ENCODE results near the gene CHST15.
"Not testable (repeated sequence)": the region's sequence is repeated elsewhere in the genome, so short reads cannot be mapped to it uniquely, and the experiment has no call there.

Gene CHST15

DNA sequence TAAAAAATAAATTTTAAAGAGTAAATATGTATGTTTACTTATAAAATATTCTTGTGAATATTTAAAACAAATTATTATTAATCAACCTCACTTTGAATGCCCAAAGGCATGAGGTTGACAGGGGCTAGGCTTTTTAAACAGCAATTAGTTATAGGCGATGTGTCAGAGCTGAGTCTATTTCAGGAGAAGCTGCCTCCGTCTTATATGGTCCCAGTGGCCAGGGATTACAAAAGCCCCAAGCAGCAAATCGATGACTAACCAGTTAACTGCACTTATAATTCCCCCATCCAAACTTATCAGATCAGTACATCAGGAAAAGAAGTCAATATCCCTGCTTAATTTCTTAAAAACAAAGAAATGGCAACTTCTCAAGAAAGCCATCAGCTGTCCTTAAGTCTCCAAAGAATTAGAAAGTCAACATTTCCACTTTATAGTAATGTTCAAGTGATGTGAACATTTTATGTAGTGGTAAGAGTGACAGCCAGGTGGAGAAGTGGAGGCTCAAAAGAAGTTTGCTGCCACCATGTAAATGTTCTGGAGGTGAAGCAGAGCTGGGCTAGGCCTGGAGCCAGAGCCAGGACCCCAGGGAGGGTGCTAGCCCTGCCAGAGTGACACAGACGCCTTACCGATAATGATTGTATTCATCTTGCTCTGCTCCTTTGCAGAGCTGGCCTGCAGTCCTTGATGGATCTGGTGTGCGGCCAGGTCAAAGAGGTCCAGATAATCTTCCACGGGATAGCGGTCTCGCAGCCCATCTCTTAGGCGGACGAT, 51.5 kb downstream of the CHST15 start:
- DNase-seq, result no peak

DNA sequence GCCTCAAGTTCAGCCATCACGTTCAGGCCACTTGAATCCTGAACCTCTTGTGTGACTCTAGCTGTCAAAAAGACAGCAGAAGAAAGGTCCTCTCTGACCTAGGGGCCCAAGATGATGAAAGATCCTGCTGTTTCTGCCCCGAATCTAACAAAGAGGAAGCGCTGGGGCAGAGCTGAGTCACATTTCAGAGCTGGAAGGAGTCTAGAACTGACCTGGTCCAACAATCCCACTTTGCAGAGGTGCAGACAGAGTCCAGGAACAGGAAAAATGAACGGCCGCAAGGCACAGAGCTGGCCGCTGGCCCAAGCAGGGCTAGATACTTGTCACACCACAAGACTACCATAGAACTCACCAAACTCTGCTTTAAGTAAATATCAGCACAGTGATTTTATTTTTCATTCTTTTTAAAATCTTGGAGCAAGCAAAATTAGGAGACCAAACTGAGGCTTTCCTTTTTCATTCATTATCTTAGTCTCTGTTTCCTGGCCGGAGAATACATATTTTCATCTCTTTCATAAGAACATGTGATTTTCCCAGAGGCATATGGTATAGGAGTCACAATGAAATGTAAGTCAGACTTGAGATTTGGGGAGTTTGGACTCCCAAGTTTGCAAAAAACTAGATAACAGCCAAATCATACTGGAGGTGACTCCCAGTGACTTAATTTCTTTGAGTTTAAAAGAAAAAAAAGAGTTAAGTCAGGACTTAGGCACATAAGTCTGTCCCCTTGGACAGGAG, 52.8 kb downstream of the CHST15 start:
- DNase-seq, result no peak

DNA sequence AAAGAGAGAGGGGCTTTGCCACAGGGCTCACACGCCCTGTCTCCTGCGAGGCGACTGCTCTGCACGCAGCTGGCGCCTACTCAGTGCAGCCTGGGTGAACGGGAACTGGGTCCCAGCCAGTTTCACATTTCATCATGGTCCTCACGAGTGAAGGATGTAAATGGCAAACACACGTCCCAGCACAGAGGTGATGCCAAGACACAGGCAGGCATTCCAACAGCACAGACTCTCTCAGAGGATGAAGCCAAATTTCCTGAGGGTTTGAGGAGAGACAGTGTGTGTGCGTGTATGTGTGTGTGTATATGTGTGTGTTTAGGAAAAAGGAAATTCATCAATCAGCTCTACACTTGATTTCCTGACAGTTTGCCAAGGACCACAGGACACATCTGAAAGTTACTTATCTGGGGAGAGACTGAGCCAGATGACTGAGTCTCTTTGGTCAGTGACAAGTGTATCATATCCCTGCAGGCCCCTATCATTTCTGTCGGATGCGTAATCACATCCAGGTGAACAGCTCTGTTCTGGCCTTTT, 53.9 kb downstream of the CHST15 start:
- DNase-seq, result no peak

DNA sequence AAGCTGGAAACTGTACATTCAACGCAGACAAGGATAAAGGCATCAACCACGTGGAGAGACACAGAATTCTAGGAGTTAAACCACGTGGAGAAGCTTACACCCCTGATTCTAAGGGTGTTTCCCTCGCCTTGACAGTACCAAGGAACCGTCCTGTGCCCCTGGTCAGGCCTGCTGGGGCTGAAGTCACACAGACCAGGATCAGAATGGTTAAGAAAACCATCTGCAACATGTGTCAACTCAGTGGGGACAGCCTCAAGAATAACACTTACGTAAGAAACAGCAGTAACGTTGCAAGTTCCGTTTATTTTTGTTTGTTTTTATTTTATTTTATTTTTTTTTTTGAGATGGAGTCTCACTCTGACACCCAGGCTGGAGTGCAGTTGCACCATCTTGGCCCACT, 55.6 kb downstream of the CHST15 start:
- no peak for DNase-seq

DNA sequence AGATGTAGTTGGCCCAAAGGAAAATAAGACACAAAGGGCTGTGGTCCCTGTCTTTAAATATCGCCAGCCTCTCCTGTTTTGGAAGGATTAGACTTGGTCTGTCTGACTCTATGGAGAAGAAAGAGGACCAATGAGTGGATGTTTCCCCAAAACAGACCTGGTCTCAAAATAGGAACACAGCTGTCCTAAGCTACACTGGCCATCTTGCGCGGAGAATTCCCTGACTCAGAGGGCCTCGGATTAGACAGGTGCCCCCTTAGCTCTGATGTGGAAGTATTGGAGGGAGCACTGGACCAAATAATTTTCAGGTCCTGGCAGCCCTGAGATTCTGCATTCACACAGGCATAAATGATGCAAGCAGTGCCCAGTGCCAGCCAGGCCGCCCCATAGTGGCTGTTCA, 56.1 kb downstream of the CHST15 start:
- no peak for DNase-seq

DNA sequence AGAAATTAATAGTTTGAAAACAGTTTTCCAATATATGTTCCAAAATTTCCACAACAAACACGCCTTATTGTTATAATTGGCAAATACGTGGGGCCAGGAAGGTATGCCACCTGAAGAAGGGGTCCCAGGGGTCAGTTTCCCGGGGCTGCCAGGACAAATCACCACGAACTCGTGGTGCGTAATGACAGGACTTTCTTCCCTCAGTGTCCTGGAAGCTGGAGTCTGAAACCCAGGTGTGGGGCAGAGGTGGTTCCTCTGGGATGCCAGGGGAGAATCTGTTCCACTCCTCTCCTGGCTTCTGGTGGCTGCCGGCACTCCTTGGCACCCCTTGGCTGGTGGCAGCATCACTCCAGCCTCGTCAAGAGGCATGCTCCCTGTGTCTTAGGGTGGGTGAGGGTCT, 56.7 kb downstream of the CHST15 start:
- DNase-seq, result no peak

DNA sequence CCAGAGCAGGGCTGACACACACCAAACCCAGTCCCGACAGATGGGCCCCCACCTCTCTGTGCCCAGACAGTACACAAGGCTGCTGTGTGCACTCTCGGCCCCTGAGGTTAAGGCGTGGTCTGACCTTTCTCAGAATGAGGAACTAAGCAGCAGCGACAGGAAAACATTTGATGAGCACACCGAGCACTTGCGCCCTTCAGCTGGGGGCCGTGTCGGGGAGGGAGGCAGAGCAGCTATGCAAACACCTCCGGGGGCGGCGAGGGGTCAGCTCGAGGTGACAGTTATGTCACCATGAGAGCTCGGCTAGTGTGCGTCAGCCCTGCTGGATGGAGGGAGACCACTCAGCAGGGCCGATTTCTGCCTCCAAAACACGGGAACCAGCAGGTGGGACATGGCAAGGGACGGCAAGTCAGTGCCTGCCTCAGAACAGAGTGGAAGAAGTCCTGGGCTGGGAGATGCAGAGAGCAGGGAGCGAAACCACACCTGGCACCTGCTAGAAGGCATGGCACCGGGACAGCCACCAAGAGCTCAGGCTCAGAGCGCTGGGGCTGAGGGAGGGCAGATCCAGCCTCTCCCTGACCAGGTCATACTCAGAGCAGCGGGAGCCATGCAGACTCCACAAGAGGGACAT, 57.4 kb downstream of the CHST15 start:
- DNase-seq, result peak in 1 of 2 donors; percentile 11

DNA sequence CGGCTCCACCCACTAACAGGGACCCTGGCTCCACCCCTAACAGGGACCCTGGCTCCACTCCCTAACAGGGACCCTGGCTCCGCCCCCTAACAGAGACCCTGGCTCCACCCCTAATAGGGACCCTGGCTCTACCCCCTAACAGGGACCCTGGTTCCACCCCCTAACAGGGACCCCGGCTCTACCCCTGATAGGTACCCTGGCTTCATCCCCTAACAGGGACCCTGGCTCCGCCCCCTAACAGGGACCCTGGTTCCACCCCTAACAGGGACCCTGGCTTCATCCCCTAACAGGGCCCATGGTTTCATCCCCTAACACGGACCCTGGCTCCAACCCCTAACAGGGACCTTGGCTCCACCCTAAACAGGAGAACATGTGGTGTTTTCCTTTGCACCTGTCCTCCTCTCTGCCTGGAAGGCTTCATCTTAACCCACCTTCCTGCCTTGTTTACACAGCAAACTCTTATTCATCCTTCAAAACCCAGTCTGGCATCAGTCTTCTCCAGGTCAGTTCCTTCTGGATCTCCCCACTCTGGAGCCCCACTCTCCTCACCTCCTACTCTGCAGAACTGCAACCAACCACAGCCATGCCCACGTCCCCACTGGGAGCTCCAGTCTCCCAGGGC, 58.0 kb downstream of the CHST15 start:
- DNase-seq, result no peak

DNA sequence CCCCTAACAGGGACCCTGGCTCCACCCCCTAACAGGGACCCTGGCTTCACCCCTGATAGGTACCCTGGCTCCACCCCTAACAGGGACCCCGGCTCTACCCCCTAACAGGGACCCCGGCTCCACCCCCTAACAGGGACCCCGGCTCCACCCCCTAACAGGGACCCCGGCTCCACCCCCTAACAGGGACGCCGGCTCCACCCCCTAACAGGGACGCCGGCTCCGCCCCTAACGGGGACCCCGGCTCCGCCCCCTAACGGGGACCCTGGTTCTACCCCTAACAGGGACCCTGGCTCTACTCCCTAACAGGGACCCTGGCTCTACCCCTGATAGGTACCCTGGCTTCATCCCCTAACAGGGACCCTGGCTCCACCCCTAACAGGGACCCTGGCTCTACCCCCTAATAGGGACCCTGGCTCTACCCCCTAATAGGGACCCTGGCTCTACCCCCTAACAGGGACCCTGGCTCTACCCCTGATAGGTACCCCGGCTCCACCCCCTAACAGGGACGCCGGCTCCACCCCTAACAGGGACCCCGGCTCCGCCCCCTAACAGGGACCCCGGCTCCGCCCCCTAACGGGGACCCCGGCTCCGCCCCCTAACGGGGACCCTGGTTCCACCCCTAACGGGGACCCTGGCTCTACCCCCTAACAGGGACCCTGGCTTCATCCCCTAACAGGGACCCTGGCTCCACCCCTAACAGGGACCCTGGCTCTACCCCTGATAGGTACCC, 58.7 kb downstream of the CHST15 start:
- not testable (repeated sequence) for DNase-seq

DNA sequence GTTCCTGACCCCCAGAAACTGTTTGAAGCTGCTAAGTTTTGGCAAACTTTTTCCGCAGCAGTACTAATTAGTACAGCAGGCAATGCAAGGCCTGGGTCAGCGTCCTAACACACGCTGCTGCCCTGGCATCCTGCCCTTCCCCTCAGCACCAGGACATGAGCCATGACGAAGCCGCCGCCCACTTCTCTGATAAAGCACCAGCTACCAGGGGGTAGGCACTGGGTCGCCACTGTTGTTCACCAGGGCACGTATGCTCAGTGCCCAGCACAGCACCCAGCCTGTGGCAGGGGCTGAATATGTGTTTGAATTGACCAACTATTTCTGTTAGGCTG, 59.5 kb downstream of the CHST15 start:
- no peak for DNase-seq

DNA sequence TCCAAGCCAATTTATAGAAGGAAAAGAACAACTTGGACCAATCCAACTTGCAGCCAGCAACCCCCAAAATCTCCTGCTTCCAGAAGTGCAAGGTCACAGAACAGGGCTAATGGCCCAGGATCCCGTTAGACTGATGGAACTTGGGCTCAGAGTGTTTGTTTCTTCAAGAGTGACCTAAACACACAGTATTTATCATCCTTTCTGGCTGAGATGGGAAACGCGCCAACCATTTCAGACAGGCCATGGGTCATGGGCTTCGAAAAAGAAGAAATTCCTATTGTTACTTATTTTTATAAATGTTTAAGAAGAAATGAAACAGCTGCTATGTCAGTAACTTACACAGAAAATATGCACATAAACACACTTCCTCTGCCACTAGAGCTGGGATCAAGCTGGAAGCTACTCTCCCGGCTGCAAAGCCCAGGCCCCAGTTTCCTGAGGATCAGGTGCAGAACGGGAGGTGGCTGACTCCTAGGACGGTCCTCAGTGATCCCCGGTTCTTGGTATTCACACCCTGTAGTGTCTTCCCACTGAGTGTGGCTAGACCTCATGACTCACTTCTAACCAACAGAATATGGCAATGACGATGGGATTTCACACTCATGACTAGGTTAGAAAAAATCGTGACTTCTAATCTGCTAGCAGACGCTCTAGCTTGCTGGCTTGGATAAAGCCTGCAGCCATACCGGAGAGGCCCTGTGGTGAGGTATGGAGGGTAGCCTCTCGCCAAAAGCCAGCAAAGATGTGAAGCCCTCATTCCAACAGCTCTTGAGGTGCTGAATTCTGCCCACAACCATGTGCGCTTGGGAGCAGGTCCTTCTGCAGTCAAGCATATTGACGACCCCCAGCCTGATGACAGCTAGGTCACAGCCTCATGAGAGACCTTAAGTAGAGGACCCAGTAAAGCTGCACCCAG, 60.2 kb downstream of the CHST15 start:
- no peak for DNase-seq

DNA sequence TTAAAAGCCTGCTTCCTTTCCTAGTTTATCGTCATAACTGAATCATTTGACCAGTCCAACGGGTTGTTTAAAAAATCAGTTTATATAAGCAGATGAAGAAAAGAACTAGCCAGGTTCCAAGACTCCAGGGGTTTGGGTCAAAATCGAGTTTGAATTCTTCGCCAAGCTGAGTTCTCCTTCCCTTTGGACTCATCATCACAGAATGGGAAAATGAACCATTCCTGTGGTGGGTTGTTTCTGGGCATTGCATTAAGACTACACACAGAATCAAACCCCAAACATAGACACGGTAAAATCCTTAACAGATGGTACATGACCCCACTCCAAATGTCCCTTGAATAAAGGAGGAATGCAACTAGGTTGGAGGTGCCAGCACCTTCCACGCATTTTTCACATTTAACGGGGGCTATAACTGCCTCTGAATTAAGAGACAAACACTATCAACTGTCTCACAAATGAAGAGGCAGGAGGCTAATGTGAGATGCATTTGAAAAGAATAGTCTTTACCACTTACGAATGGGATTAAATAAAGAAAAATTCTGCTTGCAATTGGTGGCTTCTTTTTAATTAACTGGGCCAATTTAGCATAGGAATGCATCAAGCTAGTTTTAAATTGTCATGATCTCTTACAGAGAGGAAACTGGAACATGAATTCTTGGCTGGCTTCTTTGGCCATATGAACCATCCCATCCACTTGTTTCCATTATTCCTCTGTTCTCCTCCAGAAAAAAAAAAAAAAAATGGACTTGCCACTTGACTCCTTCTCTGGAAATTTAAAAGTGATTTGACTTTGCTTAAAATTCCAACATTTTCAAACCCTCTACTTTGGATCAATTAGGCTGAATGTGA, 61.1 kb downstream of the CHST15 start:
- no peak for DNase-seq

DNA sequence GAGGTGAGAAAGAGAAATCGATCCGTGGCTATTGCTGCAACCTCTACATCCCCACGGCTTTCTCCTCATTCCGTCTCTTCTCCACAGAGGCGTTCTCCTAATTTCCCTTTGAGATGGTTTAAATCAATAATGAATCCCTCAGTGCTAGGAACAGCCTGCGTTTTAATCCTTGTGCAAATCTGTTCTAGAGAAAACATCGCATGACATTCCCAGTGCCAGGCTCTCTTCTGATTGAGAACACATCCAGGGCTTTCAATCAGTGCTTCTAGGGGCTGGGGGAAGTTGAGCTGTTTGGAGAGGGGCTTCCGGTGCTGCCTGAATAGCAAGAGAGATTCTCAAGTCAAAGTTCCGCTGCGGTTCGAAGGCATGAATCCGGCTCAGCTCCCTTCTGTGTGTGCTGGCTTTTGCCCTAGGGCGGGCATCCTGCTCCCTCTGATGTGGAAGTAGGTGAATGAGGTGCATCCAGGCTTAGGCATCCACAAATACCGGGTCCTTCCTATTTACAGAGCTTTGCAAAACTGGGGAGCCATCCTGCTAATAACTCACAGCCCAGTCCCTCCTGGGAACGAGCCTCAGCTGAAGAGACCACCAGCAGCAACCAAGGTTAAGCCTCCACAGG, 62.8 kb downstream of the CHST15 start:
- no peak for DNase-seq

DNA sequence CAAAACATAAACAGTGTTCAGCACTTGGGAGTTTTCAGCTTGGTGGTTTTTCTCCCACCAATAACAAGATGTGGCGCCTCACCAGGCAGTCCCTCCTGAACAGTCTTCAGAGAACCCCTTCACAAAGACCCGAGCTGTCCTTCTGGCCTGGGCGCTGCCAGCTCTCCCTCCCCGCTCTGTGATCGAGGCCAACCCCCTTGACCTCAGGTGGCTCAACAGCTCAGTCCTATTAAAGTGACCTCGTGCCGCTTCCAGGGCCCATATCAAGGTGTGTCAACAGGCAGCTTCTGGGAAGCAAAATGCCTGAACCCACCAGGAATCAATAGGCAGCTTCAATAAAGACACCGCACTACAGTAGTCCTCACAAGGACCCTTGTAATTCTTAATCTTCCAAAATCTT, 63.3 kb downstream of the CHST15 start:
- no peak for DNase-seq

DNA sequence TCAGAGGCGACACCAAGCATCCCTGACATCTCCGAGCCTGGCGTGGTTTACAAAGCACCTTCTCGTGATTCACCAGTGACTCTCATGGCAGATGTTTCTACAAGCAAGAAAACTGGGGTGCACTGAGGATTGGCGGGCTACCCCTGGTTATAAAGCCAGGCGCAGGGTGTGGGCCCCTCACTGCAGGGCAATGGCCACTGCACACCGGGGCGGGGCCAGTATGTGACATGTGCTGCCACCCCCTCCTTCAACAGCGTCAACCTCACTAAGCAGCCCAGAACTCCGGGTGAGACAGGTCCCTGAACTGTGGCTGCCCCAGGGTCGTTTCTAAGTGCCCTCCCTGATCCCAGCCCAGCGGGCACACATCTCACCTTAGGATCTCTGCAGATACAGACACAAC, 63.8 kb downstream of the CHST15 start:
- no peak for DNase-seq

DNA sequence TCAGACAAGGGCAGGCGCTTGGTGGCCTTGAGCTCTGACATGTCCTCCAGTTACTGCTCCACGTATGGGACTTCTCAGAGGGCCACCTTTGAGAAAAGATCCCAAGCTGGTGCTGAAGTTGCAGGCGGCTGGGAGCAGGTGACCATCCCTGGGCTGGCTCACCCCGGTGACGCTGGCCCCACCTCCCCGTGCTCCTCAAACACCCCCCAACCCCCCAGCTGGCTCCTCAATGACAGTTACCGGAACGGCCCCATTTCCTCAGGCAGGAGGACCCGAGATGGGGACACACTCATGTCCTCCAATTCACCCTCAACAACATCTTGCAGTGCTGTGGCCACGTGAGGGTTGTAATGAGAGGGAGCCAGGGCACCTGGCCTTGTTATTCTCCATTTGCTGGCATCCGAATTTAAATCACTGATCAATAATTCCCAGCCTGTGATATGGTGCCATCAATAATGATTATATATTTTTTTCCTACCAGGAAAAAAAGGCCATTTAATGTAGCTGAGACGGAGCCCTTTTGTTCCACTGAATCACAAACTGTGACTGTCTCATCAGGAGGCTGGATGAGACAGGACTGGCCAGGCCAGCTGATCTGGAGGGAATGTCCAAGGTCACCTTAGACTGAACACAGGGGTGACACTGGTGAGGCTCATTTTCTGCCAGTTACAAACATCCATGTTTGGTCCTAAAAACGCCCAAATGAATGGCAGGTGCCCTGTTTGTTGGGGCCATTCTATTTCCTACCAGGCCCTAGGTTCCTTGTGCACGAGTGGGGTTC, 64.5 kb downstream of the CHST15 start:
- DNase-seq, result no peak

DNA sequence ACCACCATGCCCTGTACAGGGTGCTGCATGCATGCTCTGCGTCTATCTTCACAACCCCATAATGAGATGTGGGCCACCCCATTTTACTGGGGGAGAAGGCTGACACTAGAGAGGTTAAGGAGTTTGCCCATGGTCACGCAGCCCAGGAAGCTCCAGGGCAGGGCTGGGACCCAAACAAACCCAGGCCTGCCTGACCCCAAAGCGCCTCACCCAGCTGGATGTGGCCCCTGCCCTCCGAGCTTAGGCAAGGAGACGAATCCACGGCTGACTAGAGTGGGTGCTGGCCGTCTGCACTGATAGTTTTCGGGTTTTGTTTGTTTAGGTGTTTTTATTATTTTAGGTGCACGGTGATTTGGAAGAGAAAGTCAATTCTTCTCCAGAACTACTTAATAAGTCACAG, 65.7 kb downstream of the CHST15 start:
- no peak for DNase-seq

DNA sequence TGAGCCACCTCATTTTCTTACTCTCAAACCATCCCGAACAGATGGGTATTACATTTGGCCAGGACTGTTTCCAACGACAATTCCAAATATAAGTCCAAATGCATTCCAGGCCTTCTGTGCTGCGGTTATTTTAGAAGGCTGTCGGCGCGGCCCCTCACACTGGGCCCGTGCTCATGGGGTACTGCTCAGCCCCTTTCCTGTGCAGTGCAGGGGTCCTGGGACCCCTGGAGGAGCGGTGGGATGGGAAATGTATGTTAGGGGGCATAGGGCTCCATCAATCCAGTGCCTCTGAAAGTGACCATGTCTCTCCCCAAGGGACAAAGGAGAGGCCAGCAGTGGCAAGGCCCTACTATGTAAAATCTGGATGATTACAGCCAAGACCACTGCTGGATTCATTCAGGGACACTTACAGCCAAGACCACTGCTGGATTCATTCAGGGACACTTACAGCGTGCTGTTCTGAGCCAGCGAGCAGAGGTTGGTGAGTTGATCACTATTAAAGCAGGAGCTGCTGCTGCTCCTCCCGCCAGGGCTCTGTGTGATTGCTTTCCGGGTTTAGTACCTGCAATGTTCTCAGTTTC, 66.3 kb downstream of the CHST15 start:
- no peak for DNase-seq

DNA sequence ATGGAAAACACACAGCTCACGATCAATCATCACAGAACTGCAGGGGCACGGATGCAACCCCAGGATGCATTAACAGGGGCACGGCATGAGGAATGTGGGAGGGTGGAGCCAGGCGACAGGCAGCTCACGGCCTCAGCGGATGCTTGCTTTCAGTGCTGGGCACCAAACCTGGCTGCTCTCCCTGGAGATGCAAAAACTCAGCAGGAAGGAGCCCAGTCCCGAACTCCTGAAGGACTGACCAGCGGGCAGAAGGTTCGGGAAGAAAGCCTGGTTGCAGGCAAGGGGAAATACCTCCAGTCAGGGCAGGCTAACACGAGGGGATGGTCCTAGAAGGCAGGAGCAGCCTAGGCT, 66.8 kb downstream of the CHST15 start:
- DNase-seq, result no peak
